Measurements from ENCODE around the gene GMNN.
"Not testable (repeated sequence)": the region's sequence is repeated elsewhere in the genome, so short reads cannot be mapped to it uniquely, and the experiment has no call there.

Gene GMNN

DNA sequence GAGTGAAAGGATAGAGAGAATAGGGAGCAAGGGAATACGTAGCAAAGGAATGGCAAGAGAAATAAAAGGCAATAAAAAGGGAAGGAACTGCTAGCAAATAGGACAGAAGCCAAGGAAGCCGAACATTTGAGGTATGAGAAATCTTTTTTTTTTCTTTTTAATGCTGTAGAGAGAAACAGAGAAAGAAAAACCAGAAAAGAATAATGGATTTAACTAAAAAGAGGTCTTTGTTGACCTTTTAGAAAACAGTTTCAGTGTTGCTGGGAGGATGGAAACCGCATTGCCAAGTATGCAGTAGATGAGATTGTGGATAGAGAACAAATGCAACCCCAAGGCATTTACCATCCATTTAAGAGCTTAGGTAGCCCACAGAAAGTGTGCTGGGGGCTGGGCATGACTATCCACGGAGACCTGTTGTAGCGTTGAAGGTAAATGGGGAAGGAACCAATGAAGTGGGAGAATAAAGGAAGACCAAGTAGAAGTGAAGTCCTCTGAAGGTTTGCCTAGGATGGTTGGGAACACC, 32.5 kb upstream of the GMNN start:
- CTCF ChIA-PET, result interaction anchor here (0.8 to 4.5 kb wide), 4 partner anchors 10 to 285 kb away, joined by 3 to 14 read pairs (median 4); no protein-coding TSS in a partner anchor
- TF ChIP-seq, protein P1, sequence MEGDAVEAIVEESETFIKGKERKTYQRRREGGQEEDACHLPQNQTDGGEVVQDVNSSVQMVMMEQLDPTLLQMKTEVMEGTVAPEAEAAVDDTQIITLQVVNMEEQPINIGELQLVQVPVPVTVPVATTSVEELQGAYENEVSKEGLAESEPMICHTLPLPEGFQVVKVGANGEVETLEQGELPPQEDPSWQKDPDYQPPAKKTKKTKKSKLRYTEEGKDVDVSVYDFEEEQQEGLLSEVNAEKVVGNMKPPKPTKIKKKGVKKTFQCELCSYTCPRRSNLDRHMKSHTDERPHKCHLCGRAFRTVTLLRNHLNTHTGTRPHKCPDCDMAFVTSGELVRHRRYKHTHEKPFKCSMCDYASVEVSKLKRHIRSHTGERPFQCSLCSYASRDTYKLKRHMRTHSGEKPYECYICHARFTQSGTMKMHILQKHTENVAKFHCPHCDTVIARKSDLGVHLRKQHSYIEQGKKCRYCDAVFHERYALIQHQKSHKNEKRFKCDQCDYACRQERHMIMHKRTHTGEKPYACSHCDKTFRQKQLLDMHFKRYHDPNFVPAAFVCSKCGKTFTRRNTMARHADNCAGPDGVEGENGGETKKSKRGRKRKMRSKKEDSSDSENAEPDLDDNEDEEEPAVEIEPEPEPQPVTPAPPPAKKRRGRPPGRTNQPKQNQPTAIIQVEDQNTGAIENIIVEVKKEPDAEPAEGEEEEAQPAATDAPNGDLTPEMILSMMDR (IDR thresholded peaks at IDR 0.05; ENCODE audit: control extremely low read depth, extremely low read depth, low read depth, missing control alignments), result no peak
- no peak for DNase-seq (ENCODE audit: extremely low spot score)
- POLR2A ChIA-PET, result interaction anchor here (0.5 to 1.5 kb wide), 2 partner anchors 21 to 1235 kb away, joined by 3 to 4 read pairs; no protein-coding TSS in a partner anchor

DNA sequence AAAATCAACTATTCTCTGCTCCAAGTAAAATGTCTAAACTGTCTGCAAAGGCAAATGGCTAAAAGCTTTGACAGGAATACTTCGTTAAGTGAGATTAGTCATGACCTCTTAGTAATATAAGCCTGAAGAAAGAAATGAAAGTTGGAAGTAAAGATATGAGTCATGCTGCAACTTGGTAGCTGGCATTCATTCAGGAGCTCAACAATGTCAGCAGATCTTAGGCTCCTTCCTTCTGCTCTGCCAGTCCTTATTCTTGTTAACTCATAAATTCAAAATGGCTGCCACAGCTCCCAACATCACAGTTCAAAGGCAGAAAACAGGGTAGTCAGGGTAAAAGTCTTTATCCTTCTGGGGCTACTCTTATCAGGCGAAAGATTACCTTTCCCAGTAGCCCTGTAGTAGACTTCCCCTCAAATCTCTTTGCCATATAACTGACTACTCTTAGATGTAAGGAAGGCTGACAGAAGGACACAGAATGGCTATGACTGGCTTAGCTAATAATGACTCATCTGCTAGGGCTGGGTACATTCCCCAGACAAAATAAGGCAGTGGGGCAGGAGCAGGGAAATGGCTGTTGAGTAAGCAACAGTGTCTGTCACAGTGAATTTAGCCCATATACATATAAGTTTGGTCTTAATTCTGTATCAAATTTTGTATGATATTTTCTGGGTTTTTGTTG, 31.3 kb upstream of the GMNN start:
- POLR2A ChIA-PET, result interaction anchor here (1.0 to 1.5 kb wide), 2 partner anchors 22 to 24 kb away, joined by 4 to 6 read pairs; no protein-coding TSS in a partner anchor
- CTCF ChIA-PET, result interaction anchor here (0.8 to 4.5 kb wide), 7 partner anchors 11 to 283 kb away, joined by 3 to 14 read pairs (median 3); no protein-coding TSS in a partner anchor
- TF ChIP-seq, protein P1 (IDR thresholded peaks at IDR 0.05; ENCODE audit: control extremely low read depth, extremely low read depth, low read depth, missing control alignments), result no peak
- peak; percentile 33 for DNase-seq (ENCODE audit: extremely low spot score)

DNA sequence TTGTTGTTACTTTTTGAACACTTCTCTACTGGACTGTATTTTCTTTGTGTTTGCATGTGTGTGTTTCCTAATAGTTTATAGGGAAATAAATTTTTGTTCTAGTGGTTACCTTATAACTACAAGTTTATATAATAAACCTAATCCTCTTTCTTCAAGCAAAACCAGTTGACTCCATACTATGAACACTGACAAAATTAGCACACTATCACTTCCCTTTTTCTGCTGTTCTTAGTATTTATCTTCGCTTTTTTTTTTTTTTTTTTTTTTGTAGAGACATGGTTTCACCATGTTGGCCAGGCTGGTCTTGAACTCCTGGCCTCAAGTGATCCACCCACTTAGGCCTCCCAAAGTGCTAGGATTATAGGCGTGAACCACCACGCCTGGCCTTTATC, 30.8 kb upstream of the GMNN start:
- POLR2A ChIA-PET, result interaction anchor here (1.0 to 1.5 kb wide), 2 partner anchors 22 to 24 kb away, joined by 4 to 6 read pairs; no protein-coding TSS in a partner anchor
- peak; percentile 44 for DNase-seq (ENCODE audit: extremely low spot score)
- CTCF ChIA-PET, result interaction anchor here (1.1 to 4.5 kb wide), 5 partner anchors 10 to 56 kb away, joined by 3 to 14 read pairs (median 6); no protein-coding TSS in a partner anchor
- TF ChIP-seq, protein P1 (IDR thresholded peaks at IDR 0.05; ENCODE audit: control extremely low read depth, extremely low read depth, low read depth, missing control alignments), result no peak

DNA sequence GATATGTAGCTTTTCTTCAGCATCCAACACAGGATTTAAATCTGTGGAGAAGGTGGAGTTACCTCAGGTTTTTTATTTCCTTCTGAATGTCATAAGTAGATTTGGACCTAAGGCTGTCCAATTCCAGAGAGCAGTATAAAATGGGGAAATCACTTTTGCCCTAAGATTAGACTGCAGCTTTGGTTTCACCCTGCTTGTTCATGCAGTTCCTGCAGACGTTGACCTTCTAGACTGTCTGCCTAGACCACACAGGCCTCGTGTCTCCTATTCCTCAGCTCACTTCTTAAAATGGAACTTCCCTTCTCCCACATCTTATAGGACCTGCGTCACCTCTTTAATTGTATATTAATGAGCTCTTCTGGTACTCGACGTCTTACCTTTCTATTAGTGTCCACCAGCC, 29.8 kb upstream of the GMNN start:
- CTCF ChIA-PET, result interaction anchor here (0.7 to 4.5 kb wide), 11 partner anchors 9 to 1272 kb away, joined by 3 to 14 read pairs (median 3); a partner anchor contains a TSS
- no peak for DNase-seq (ENCODE audit: extremely low spot score)
- POLR2A ChIA-PET, result no interaction called here
- TF ChIP-seq, protein P1 (IDR thresholded peaks at IDR 0.05; ENCODE audit: control extremely low read depth, extremely low read depth, low read depth, missing control alignments), result no peak

DNA sequence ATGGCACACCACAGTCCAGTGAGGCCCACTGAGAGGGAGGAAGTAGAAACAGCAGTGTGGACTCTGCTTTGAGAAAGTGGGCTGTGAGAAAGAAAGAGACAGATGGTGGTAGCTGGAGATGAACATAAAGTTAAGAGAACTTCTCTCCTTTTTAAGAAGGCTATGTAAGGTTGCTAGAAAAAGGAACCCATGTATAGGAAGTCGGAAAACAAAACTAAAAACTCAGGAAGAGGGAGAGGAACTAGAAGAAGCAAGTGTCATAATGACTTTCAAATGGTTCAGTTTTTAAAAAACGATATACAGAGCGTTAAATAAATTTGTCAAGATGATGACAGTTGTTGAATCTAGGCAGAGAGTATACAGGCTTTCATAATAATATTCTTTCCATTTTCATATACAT, 25.4 kb upstream of the GMNN start:
- DNase-seq (ENCODE audit: extremely low spot score), result no peak
- TF ChIP-seq, protein P1 (IDR thresholded peaks at IDR 0.05; ENCODE audit: control extremely low read depth, extremely low read depth, low read depth, missing control alignments), result no peak
- POLR2A ChIA-PET, result no interaction called here
- CTCF ChIA-PET, result no interaction called here

DNA sequence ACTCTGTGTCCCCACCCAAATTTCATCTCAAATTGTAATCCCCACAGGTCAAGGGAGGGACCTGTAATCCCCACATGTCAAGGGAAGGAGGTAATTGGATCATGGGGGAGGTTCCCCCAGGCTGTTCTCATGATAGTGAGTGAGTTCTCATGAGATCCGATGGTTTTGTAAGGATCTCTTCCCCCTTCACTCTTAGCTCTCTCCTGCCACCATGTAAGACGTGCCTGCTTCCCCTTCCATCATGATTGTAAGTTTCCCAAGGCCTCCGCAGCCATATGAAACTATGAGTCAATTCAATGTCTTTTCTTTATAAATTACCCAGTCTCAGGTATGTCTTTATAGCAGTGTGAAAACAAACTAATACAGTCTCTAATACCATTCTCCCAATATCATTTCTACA, 23.9 kb upstream of the GMNN start:
- CTCF ChIA-PET, result interaction anchor here (1.3 kb wide), 1 partner anchor 10 kb away, joined by 4 read pairs; no protein-coding TSS in a partner anchor
- POLR2A ChIA-PET, result not testable (repeated sequence)

DNA sequence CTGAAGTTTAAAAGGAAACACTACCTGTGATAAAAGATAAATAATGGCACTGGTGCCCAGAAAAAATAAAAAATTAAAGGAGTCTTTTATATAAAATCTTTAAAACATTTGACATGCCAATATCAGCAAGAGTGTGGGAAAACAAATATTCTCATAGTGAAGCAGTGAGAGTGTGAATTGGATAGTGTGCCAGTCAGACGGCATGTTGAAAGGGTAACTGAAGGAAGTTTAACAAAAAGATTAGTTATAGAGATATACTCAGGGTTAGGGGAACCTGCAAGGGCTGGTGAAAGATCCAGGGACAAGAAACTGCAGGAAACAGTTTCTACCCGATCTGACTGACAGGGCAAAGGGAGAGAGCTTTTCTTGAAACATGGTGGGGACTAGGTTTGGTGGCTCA, 22.2 kb upstream of the GMNN start:
- no peak for DNase-seq (ENCODE audit: extremely low spot score)
- ChIA-PET CTCF (interaction anchor here (1.4 to 1.7 kb wide), 3 partner anchors 14 to 171 kb away, joined by 4 to 6 read pairs (median 5); partner anchors contain the start of gene GMNN), POLR2A (no interaction called here)
- TF ChIP-seq, protein P1 (IDR thresholded peaks at IDR 0.05; ENCODE audit: control extremely low read depth, extremely low read depth, low read depth, missing control alignments), result no peak

More for the DNA sequence above, 23.9 kb upstream of the GMNN start:
- DNase-seq (ENCODE audit: extremely low spot score), result not testable (repeated sequence)

All from GM10248 (cell line).